Natural killer cell (primary cell): ENCODE measurements around the gene LCE1E. TPM values are rescaled to one million over a fixed set of nuclear protein-coding genes. Genes with fewer than 3 reads are reported as not detected.

Experiments used
- ATAC-seq, 3 donors: fragments of 150-1000 bp in 2 of 3; fragments of 200-7000 bp in 1 of 3; cut with Tn5 transposase; 1 replicate in 1 of 3; 2 replicates in 2 of 3; pipeline ENCODE4 v1.10.0; 2021; ENCODE audit warnings: mild to moderate bottlenecking in 2 of 3, moderate library complexity in 2 of 3
- DNase-seq, 2 donors: peaks; one replicate each; pipeline versions ENCODE4 v3.0.0 to v3.0.0-alpha.2; 2013 to 2021; ENCODE audit warnings: mixed read lengths in 1 of 2
- H3K27ac ChIP-seq: one replicate; pipeline ENCODE4 v1.5.1; 2013; ENCODE audit warnings: mild to moderate bottlenecking, low read length
- H3K27me3 ChIP-seq: one replicate; pipeline ENCODE4 v1.6.1; 2013; ENCODE audit warnings: low read length; ENCODE audit not compliant: control insufficient read depth, insufficient read depth
- H3K36me3 ChIP-seq: one replicate; pipeline ENCODE4 v1.6.1; 2013; ENCODE audit warnings: low read length; ENCODE audit not compliant: control insufficient read depth, insufficient read depth
- H3K4me1 ChIP-seq: one replicate; pipeline ENCODE4 v1.6.1; 2013; ENCODE audit warnings: low read length; ENCODE audit not compliant: control insufficient read depth, insufficient read depth
- H3K4me3 ChIP-seq: one replicate; pipeline ENCODE4 v1.5.1; 2013; ENCODE audit warnings: low read length
- H3K9me3 ChIP-seq: one replicate; pipeline ENCODE4 v1.6.1; 2013; ENCODE audit warnings: low read length; ENCODE audit not compliant: control insufficient read depth, insufficient read depth
- H3K27ac Mint-ChIP-seq, 2 donors: one replicate each; pipeline ENCODE4 v1.8.0; 2022; ENCODE audit warnings: mild to moderate bottlenecking in 2 of 2, mixed read lengths in 2 of 2, moderate library complexity in 1 of 2
- H3K27me3 Mint-ChIP-seq, 2 donors: one replicate each; pipeline ENCODE4 v1.8.0; 2022; ENCODE audit warnings: low read depth in 2 of 2, mixed read lengths in 2 of 2
- H3K36me3 Mint-ChIP-seq: one replicate; pipeline ENCODE4 v1.8.0; 2022; ENCODE audit warnings: mixed read lengths
- H3K4me1 Mint-ChIP-seq, 2 donors: one replicate each; pipeline ENCODE4 v1.8.0; 2022; ENCODE audit warnings: mixed read lengths in 2 of 2
- H3K4me3 Mint-ChIP-seq: one replicate; pipeline ENCODE4 v1.8.0; 2022; ENCODE audit warnings: mild to moderate bottlenecking, moderate library complexity, mixed read lengths
- H3K9me3 Mint-ChIP-seq, 2 donors: one replicate each; pipeline ENCODE4 v1.8.0; 2022; ENCODE audit warnings: mixed read lengths in 2 of 2
- WGBS: methylation state at CpG from one replicate; pipeline ENCODE4 v1.1.7; 2013; ENCODE audit warnings: missing lambda C conversion rate; ENCODE audit not compliant: insufficient coverage; 5-methylcytosine and 5-hydroxymethylcytosine counted together
- intact Hi-C: fragments of 100-400 bp; cut with micrococcal nuclease; formaldehyde crosslinking; loops from one replicate; pipeline ENCODE4 v1.14.2; 2022
- total RNA-seq, 4 donors: library from RNA; stranded (reverse); fragments of 120-200 nt in 1 of 4; gene quantifications; one replicate each; pipeline versions ENCODE4 v1.2.3 to v1.2.4, GENCODE V29; 2013 to 2022
- TF ChIP-seq, protein P1 (sequence below): fragments of 200-600 bp; IDR thresholded peaks from one replicate; pipeline ENCODE4 v1.8.0; 2022; ENCODE audit warnings: antibody characterized with exemption

The LCE1E gene, protein sequence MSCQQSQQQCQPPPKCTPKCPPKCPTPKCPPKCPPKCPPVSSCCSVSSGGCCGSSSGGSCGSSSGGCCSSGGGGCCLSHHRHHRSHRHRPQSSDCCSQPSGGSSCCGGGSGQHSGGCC
- total RNA-seq: not detected
- total RNA-seq (2013): not detected

DNA sequence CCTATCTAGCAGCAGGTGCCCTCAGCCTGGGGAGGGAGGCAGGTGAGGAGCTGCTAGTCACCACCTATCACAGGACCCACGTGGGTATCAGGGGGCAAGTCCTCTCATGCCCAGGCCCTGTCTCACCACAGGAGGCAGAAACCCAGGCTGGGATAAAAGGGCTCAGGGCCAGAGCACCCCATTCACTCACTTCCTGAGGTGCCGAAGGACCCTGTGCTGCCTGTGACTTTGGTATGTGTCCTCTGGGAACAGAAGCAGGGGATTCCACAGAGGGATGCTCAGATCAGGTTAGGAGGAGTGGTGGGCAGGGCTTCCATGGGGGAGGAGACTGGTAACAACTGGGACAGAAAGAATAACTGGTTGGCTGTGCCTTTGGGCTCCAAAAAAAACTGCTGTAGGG is at the start of gene LCE1E:
Gene LCE1E (plus strand): TSS at position 181 of the 400 bp plus-strand sequence. CDS start 1,043 bp downstream, outside the sequence.
- Histone ChIP-seq H3K4me3 (no peak within 1 kb of the TSS), H3K36me3 (no peaks in the 10 kb centered on the region), H3K27me3 (no peaks in the 10 kb centered on the region), H3K27ac (no peak within 1 kb of the TSS), H3K4me1 (no peaks in the 10 kb centered on the region), H3K9me3 (no peaks in the 10 kb centered on the region)
- DNase-seq (no peak), ATAC-seq (no peak)
- Mint-ChIP-seq H3K27ac (no peak within 1 kb of the TSS), H3K9me3 (no peaks in the 10 kb centered on the region), H3K4me1 (no peaks in the 10 kb centered on the region), H3K27me3 (peaks cover 22 to 32% of the 10 kb centered on the region in 2 donors), H3K4me3 (no peak within 1 kb of the TSS), H3K36me3 (no peaks in the 10 kb centered on the region)
- intact Hi-C loops: no loop called here
- TF ChIP-seq, protein P1, sequence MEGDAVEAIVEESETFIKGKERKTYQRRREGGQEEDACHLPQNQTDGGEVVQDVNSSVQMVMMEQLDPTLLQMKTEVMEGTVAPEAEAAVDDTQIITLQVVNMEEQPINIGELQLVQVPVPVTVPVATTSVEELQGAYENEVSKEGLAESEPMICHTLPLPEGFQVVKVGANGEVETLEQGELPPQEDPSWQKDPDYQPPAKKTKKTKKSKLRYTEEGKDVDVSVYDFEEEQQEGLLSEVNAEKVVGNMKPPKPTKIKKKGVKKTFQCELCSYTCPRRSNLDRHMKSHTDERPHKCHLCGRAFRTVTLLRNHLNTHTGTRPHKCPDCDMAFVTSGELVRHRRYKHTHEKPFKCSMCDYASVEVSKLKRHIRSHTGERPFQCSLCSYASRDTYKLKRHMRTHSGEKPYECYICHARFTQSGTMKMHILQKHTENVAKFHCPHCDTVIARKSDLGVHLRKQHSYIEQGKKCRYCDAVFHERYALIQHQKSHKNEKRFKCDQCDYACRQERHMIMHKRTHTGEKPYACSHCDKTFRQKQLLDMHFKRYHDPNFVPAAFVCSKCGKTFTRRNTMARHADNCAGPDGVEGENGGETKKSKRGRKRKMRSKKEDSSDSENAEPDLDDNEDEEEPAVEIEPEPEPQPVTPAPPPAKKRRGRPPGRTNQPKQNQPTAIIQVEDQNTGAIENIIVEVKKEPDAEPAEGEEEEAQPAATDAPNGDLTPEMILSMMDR: no peak
- WGBS: 51% methylated on average over 2 of the region's 2 CpGs

DNA sequence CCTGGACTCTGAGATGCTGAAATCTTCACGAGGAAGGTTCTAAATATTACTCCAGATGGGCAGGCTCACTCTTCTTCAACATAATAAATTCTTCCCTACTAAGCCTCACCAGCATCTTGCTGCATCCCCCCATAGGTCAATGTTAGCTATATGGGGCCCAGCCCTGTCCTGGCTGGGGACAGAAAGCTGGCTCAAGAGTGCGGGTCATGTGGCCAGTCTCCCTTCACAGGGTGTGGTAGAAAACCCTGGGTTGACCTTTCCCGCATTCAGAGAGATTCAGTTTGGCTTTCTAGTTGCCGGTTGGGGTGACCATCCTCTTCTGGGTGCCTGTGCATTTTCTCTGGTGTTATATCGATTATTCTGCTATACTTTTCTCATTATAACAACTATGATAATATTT is 48.1 kb upstream of the LCE1E start:
- no peak overlapping the region for H3K27ac ChIP-seq
- TF ChIP-seq, protein P1: no peak
- H3K36me3 ChIP-seq: no peaks in the 10 kb centered on the region
- H3K9me3 Mint-ChIP-seq: no peaks in the 10 kb centered on the region
- no peaks in the 10 kb centered on the region for H3K27me3 ChIP-seq
- no peak overlapping the region for H3K4me3 Mint-ChIP-seq
- no peaks in the 10 kb centered on the region for H3K36me3 Mint-ChIP-seq
- H3K27me3 Mint-ChIP-seq: peaks cover 29 to 62% of the 10 kb centered on the region in 2 donors
- no peaks in the 10 kb centered on the region for H3K4me1 Mint-ChIP-seq
- no peak for ATAC-seq
- H3K4me3 ChIP-seq: no peak overlapping the region
- intact Hi-C loops: no loop called here
- DNase-seq: no peak
- no peak overlapping the region for H3K27ac Mint-ChIP-seq
- WGBS: 88% methylated on average over 4 of the region's 5 CpGs
- no peaks in the 10 kb centered on the region for H3K4me1 ChIP-seq
- no peaks in the 10 kb centered on the region for H3K9me3 ChIP-seq

DNA sequence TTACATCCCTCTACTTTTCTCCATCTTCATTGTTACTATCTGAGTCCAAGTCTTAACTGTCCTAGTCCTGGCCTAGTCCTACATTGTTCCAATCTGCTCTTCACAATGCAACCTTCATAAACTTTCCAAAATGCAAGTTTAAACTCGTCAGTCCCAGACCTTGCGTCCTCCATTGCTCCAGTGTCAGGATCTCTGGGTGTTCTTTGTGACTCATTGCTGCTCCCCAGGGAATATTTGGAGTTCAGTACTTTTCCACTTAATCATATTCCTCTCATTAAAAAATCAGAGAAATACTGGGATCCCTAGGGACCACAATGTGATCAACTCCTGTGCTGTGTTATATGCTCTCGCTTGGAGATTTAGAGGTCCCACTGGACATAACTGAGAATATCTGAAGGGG is 46.2 kb upstream of the LCE1E start:
- intact Hi-C loops: no loop called here
- Mint-ChIP-seq H3K36me3 (no peaks in the 10 kb centered on the region), H3K27ac (no peak overlapping the region), H3K4me3 (no peak overlapping the region), H3K9me3 (peaks cover 0 to 2% of the 10 kb centered on the region in 2 donors), H3K4me1 (no peaks in the 10 kb centered on the region), H3K27me3 (peaks cover 31 to 63% of the 10 kb centered on the region in 2 donors)
- H3K9me3 ChIP-seq: no peaks in the 10 kb centered on the region
- no peaks in the 10 kb centered on the region for H3K36me3 ChIP-seq
- H3K27me3 ChIP-seq: no peaks in the 10 kb centered on the region
- no peak overlapping the region for H3K4me3 ChIP-seq
- H3K27ac ChIP-seq: no peak overlapping the region
- DNase-seq: no peak
- no peak for ATAC-seq
- WGBS: 82% methylated on average over 3 of the region's 3 CpGs
- no peaks in the 10 kb centered on the region for H3K4me1 ChIP-seq
- TF ChIP-seq, protein P1: no peak

DNA sequence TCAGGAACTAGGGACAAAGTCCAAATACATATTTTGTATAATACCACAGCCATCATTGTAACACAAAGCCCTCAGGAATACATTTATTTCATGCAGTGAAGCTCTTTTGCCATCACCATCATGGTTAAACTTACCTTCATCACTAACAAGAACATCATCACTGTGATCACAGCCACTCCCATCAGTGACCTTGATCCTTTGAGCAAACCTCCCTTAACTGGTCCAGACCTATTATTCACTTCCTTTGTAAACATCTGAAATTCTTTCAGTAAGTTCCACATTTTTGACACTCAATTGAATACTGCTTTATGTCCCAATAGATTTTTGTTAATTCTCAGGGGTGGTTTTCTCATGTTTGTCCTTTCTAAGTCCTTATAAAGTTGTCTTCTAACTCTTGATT is 44.4 kb upstream of the LCE1E start:
- no peak overlapping the region for H3K27ac ChIP-seq
- DNase-seq (no peak), ATAC-seq (no peak)
- no peaks in the 10 kb centered on the region for H3K4me1 ChIP-seq
- H3K9me3 ChIP-seq: no peaks in the 10 kb centered on the region
- H3K27me3 Mint-ChIP-seq: peaks cover 34 to 66% of the 10 kb centered on the region in 2 donors
- H3K4me3 Mint-ChIP-seq: no peak overlapping the region
- no peaks in the 10 kb centered on the region for H3K36me3 Mint-ChIP-seq
- H3K36me3 ChIP-seq: no peaks in the 10 kb centered on the region
- H3K27me3 ChIP-seq: no peaks in the 10 kb centered on the region
- TF ChIP-seq, protein P1: no peak
- no peaks in the 10 kb centered on the region for H3K4me1 Mint-ChIP-seq
- H3K9me3 Mint-ChIP-seq: peaks cover 0 to 4% of the 10 kb centered on the region in 2 donors
- intact Hi-C loops: no loop called here
- no peak overlapping the region for H3K4me3 ChIP-seq
- H3K27ac Mint-ChIP-seq: no peak overlapping the region
